ENCODE results near the gene GPR132.
A peak's percentile ranks its signal among the peaks of the same experiment; 100 is the strongest.
"Not testable (repeated sequence)": the region's sequence is repeated elsewhere in the genome, so short reads cannot be mapped to it uniquely, and the experiment has no call there.

The GPR132 gene

DNA sequence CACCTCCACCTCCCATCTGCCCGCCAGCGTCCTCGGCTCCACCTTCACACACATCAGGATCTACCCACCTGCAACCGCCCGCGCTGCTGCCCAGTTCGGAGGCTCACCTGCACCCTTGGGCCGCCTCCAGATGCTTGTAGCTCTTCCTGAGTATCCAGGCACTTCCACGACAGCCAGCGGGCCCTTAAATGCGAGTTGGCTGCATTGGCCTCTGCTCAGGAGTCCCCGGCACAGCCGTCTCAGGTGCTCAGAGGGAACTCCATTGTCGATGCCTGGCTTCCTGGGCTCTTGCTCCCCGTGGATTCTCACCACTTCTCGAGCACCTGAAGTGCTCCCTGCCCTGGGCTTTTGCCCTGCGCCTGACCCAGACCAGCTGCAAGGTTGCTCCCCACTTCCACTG lies 22.4 kb downstream of the GPR132 start:
- DNase-seq (ENCODE audit: low read depth, low spot score) = no peak

DNA sequence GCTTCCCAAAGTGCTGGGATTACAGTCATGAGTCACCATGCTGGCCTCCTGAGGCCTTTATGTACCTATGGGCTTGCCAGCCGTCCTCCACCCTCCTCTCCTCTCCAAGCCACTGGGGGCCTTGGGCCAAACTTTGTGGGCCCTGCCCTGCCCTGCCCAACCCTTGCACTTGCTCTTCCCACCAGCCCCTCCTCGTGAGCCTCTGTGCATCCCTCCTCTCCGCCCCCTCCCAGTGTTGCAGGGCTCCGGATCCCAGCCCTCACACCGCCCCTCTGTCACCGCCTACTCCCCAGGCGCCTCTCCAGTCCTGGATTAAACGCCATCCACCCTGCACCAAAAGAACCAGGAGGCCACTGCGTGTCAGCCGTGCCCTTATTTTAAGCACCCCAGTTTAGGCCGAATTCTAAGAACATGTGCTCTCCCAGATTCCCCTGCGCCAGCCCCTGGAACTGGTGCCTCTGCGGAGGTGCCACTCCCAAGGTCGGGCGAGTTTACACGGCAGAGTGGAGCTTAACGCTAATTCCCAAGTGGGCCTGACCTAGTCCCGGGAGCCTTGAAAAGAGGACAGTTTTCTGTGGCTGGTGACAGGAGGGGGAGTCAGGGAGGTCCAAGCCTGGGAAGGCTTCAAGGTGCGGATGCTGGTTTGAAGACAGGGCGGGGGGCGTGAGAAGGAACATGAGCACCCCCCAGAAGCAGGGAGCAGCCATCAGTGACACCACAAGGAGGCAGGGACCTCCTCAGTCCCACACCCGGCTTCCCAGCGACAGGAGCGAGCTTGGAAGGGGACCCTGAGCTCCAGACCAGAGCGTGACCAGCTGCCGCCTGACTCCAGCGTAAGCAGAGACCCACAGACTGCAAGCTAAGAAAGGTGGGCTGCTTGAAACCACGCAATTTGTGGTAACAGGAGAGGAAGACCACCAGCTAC lies 23.1 kb downstream of the GPR132 start:
- no peak for DNase-seq (ENCODE audit: low read depth, low spot score)

DNA sequence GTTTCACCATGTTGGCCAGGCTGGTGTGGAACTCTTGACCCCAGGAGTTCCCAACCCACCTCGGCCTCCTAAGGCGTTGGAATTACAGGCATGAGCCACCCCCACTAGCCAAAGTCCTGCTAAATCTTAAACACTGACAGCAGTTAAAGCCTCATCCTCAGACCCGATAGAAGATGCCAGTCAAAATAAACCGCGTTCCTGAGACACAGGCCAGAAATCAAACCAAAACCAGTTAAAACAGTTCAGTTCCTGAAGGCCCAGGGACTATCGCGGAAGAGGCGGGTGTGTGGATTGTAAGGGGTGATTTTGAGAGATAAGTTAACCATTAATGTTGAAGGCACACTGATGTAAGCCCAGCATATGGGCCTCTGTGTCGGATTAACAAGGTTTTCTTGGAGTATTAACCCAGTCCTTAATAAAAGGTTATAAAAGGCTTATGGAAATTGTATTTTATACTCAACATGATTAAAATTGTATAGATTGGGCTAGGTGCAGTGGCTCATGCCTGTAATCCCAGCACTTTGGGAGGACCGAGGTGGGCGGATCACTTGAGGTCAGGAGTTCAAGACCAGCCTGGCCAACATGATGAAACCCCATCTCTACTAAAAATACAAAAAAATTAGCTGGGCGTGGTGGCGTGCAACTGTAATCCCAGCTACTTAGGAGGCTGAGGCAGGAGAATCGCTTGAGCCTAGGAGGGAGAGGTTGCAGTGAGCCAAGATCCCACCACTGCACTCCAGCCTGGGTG lies 25.6 kb downstream of the GPR132 start:
- peak; percentile 57 for DNase-seq (ENCODE audit: low read depth, low spot score)

DNA sequence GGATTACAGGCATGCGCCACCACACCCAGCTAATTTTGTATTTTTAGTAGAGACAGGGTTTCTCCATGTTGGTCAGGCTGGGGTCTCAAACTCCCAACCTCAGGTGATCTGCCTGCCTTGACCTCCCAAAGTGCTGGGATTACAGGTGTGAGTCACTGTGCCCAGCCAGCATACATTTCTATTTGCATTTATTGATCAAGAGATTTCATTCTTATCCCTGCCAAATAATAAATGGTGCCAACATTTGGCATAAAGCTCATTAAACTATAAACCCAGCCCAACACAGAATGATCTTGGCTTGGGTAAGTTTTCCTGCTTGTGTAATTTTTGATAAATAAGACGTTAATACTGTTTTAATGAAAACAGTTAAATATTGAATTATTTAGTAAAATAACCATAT lies 29.6 kb downstream of the GPR132 start:
- DNase-seq (ENCODE audit: low read depth, low spot score) = not testable (repeated sequence)

DNA sequence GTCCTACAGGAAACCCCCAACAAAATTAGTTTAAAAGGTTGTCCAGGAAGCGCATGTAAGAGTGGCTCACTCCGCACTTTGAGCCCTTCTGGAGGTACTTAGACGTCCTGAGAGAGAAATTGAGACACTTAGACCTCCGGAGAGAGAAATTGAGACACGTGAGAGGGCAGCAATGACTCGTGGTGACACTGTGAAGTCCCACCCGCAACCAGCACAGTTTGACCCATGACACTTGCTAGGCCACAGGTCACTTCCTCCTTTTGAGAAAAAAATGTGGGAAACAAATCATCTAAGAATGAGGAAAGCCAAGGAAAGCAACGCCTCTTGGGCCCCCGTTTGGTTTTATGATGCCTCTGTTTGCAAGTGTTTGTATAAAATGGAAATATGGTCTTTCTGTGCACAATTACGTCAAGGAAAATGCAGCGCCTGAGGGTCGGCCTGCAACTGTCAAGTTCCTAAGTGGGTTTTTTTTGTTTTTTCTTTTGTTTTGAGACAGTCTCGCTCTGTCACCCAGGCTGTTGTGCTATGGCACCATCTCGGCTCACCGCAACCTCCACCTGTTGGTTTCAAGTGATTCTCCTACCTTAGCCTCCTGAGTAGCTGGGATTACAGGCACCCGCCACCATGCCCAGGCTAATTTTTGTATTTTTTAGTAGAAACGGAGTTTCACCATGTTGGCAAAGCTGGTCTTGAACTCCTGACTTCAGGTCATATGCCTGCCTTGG lies 30.8 kb downstream of the GPR132 start:
- DNase-seq (ENCODE audit: low read depth, low spot score) = no peak

DNA sequence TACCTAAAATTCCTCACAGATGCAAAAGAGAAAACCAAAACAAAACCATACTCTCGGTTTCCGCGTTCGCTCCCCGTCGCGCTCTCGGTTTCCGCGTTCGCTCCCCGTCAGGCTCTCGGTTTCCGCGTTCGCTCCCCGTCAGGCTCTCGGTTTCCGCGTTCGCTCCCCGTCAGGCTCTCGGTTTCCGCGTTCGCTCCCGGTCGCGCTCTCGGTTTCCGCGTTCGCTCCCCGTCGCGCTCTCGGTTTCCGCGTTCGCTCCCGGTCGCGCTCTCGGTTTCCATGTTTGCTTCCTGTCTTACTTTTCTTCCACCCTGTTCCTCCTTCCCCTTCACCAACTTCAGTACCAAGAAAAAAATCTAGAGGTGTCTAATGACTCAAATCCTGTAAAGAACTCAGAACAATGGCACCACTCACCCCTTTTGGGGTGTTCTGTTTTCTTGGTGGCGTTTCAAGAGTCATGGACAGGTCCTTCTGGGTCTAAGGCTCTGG lies 31.8 kb downstream of the GPR132 start:
- not testable (repeated sequence) for DNase-seq (ENCODE audit: low read depth, low spot score)

DNA sequence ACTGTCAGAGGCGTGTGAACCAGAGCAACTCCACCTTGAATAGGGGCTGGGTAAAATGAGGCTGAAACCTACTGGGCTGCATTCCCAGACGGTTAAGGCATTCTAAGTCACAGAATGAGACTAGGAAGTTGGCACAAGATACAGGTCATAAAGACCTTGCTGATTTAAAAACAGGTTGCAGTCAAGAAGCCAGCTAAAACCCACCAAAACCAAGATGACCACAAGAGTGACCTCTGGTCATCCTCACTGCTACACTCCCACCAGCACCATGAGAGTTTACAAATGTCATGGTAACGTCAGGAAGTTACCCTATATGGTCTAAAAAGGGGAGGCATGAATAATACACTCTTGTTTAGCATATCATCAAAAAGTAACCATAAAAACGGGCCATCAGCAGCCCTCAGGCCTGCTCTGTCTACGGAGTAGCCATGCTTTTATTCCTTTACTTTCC lies 32.8 kb downstream of the GPR132 start:
- not testable (repeated sequence) for DNase-seq (ENCODE audit: low read depth, low spot score)

DNA sequence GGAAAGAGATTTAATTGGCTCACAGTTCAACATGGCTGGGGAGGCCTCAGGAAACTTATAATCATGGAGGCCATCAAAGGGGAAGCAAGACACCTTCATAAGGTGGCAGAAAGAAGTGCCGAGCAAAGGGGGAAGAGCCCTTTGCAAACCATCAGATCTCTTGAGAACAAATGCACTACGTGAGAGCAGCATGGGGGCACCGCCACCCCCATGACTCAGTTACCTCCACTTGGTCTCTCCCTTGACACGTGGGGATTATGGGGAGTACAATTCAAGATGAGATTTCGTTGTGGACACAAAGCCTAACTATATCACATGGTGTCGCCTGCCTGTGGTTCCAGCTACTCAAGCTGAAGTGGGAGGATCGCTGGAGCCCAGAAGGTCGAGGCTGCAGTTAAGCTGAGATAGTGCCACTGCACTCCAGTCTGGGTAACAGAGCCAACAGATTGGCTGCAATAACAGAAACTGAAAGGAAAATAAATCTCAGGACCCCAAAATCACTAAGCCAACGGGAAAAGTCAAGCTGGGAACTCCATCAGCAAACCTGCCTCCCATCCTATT lies 34.3 kb downstream of the GPR132 start:
- no peak for DNase-seq (ENCODE audit: low read depth, low spot score)

DNA sequence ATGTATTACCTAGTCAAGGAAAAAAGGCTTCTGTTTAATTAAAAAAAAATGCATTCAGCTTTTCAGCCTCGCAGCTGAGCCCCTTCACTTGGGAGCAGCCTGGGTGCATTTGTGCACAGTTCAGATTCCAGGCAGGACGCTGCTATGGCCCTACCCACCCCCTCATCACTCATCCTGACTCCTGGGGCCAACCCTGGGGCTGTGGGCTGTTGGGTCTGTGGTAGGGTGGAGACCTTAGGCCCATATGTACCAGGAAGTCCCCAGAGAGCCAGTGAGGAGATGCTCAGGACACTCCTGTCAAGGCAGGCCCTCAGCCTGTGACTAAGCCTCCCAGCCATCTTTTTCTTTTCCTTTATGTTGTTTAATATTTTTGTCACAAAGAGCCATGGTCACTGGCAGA lies 35.0 kb downstream of the GPR132 start:
- no peak for DNase-seq (ENCODE audit: low read depth, low spot score)

DNA sequence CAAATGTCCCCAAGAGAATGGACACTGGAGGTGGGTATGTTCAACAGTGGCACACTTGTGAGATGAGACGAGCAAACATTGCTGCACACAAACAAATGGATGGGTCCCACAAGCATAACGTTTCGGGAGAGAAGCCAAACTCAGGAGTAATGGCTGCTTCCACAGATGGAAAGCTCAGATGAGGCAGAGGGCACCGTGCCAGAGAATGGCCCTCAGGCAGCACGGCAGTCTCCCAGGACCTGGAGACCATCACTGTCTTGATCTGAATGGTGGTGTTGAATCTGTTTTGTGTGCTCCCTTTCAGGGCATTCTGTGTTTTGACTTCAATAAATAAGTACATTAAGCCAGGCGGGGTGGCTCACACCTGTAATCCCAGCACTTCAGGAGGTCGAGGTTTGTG lies 35.8 kb downstream of the GPR132 start:
- no peak for DNase-seq (ENCODE audit: low read depth, low spot score)

DNA sequence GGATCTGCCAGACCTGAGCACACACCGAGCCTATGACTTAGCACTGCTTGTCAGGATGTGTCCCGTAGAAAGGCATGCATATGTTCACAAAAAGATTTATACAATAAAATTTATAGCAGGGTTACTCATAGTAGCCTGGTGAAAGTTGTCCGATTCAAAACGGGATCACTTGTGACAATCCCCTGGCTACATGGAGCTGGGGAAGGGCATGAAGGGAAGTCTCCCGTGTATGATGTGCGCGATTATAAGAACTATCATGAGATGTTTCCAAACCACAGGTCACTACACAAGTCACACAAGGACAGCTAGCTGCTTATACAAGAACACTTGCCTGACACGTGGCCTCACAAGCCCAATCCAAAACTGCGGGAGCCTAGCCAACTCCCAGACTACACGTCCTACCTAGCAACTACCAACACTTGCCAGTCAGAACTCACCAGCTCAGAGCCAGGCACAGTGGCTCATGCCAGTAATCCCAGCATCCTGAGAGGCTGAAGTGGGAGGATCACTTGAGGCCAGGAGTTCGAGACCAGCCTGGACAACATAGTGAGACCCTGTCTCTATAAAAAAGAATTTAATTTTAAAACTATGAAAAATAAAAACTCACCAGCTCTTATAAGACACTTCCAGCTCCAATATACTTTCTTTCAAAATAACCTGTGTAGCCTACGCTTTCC lies 36.8 kb downstream of the GPR132 start:
- no peak for DNase-seq (ENCODE audit: low read depth, low spot score)

DNA sequence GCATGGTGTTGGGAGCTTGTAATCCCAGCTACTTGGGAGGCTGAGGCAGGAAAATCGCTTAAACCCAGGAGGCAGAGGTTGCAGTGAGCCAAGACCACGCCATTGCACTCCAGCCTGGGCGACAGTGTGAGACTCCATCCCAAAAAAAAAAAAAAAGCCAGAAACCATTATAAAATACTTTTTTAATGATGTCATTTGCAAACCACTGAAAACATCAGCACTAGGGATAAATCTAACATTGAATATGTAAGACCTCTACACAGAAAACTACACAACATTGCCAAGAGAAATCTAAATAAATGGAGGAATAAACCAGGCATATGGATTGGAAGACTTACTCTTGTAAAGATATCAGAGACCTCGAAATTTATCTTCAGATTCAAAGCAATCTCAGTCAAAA lies 37.5 kb downstream of the GPR132 start:
- not testable (repeated sequence) for DNase-seq (ENCODE audit: low read depth, low spot score)

DNA sequence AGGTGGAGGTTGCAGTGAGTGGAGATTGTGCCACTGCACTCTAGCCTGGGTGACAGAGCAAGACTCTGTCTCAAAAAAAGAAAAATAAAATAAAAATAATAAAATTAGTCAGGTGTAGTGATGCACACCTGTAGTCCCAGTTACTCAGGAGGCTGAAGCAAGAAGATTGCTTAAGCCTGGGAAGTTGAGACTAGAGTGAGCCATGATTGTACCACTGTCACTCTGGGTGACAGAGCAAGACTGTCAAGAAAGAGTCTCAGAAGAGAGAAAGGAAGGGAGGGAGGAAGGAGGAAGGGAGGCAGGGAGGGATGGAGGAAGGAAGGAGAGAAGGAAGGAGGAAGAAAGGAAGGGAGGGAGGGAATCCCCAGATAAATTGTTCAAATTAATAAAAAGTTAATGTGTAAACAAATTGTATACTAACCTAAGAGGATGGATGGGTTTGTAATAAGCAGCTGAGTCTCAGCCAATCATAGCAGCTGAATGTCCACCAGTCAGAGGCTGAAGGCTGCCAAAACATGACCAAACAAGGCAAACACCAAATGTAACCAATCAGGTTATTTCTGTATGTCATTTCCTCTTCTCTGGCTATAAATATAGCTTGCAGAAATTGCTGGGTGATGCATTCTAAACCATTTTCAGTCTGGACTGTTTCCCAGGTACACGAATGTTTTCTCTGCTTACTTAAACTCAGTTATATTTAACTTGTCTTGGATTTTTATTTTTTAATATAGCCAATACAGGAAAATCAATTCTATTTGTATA lies 38.2 kb downstream of the GPR132 start:
- DNase-seq (ENCODE audit: low read depth, low spot score) = no peak

DNA sequence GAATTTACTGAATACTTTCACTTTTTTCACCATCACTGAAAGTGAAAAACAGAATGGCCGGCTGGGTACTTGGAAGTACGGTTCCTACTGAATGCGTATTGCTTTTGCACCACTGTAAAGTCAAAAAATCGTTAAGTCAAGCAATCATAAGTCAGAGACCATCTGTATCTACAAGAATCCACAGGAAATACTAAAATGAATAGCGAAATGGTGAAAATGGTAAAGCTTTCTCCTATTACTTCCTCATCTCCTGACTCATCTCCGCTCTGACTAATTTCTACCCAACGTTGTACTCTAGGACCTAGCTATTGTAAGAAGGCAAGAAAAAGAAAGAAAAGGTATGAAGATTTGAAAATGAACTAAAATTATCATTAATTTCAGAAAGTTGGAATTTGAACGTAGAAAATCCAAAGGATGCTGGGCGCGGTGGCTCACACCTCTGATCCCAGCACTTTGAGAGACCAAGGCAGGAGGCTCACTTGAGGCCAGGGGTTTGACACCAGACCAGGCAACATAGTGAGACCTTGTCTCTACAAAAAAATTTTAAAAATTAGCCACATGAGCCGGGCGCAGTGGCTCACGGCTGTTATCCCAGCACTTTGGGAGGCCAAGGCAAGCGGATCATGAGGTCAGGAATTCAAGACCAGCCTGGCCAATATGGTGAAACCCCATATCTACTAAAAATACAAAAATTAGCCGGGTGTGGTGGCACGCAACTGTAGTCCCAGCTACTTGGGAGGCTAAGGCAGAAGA lies 39.0 kb downstream of the GPR132 start:
- no peak for DNase-seq (ENCODE audit: low read depth, low spot score)

DNA sequence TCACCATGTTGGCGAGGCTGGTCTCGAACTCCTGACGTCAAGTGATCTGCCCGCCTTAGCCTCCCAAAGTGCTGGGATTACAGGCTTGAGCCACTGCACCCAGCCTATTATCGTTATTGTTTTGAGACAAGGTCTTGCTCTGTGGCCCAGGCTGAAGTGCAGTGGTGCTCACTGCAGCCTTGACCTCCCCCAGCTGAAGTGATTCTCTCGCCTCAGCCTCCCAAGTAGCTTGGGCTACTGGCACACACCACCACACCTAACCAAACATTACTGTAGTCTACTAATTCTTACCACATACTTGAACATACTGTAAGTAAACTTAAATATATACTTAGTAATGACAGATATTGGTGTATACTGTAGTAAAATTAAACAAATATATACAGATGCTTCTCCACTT lies 39.8 kb downstream of the GPR132 start:
- no peak for DNase-seq (ENCODE audit: low read depth, low spot score)

DNA sequence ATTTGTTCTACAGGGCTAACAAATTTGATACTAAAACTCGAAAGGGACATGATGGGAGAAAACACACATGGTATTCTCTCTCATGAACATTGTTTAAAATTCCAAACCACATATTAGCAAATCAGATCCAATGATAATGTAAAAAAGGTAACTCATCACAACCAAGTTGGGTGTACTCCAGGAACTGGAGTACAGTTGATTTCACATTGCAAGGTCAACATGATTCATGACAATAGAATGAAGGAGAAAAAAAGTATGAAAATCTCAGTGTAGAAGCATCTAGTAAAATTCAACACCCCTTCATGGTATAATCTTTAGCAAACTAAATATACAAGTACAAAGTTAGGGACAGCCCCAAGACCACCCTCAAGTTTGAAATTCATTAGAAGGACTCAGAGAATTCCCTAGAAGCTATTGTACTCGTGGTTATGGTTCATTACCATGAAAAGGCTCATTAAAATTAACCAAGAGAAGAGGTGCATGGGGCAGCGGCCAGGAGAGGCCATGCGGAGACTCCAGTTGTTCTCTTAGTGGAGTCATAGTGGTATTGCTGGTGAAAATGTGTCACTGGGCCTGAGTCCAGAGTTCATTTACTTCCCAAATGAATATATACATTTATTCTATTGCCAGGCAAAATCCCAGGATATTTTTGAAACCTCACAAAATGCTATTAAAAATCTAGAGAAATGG lies 41.3 kb downstream of the GPR132 start:
- DNase-seq (ENCODE audit: low read depth, low spot score) = no peak

DNA sequence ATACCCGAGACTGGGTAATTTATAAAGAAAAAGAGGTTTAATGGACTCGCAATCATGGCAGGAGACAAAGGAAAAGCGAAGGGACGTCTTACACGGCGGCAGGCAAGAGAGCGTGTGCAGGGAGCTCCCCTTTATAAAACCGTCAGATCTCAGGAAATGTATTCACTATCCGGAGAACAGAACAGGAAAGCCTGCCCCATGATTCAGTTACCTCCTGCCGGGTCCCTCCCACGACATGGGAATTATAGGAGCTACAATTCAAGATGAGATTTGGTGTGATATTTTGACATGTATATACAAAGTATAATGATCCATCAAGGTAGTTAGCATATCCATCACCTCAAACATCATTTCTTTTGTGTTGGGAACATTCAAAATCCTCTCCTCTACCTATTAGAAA lies 42.1 kb downstream of the GPR132 start:
- DNase-seq (ENCODE audit: low read depth, low spot score) = no peak

DNA sequence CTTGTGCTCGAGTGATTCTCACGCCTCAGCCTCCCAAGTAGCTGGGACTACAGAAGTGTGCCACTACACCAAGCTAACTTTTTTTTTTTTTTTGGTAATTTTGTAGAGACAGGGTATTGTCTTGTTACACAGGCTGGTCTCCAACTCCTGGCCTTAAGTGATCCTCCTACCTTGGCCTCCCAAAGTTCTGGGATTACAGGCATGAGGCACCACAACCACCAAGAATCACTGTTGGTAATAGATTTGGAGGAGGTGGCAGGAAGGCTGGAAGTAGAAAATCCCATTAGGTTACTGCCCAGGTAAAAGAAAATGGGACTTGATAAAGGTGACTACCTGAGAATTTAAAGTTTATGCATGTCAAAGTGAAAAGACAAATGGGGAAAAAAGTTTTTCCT lies 43.0 kb downstream of the GPR132 start:
- no peak for DNase-seq (ENCODE audit: low read depth, low spot score)
